Hematopoietic multipotent progenitor cell treated with erythropoietin and hydrocortisone succinate and interleukin-3 and kit ligand, for 8 days (in vitro differentiated cells): ENCODE measurements around the gene TUBGCP3.

Source experiments
- DNase-seq: peaks from one replicate; pipeline ENCODE4 v3.0.0-alpha.2; 2015

Gene TUBGCP3

GRCh38 chr13:112474869-112475268 is 113.1 kb downstream of the TUBGCP3 start:
- no peak for DNase-seq

GRCh38 chr13:112473818-112474217 is 114.1 kb downstream of the TUBGCP3 start:
- DNase-seq: no peak

- no peak for DNase-seq
These were observed 118.7 kb downstream of the TUBGCP3 start for GRCh38 chr13:112469071-112469745.

GRCh38 chr13:112468069-112468468 is 119.9 kb downstream of the TUBGCP3 start:
- no peak for DNase-seq

- no peak for DNase-seq
These were observed 120.7 kb downstream of the TUBGCP3 start for GRCh38 chr13:112467236-112467635.

GRCh38 chr13:112466132-112467058 is 121.6 kb downstream of the TUBGCP3 start:
- no peak for DNase-seq

- no peak for DNase-seq
These were observed 122.5 kb downstream of the TUBGCP3 start for GRCh38 chr13:112465251-112466131.

- DNase-seq: no peak
These were observed 123.2 kb downstream of the TUBGCP3 start for GRCh38 chr13:112464720-112465119.

GRCh38 chr13:112462408-112462807 is 125.5 kb downstream of the TUBGCP3 start:
- no peak for DNase-seq

GRCh38 chr13:112457485-112457884 is 130.5 kb downstream of the TUBGCP3 start:
- no peak for DNase-seq

GRCh38 chr13:112457081-112457480 is 130.9 kb downstream of the TUBGCP3 start:
- DNase-seq: no peak

- DNase-seq: no peak
These were observed 131.6 kb downstream of the TUBGCP3 start for GRCh38 chr13:112456138-112457056.

- DNase-seq: no peak
These were observed 132.4 kb downstream of the TUBGCP3 start for GRCh38 chr13:112455476-112456059.

GRCh38 chr13:112454648-112455334 is 133.2 kb downstream of the TUBGCP3 start:
- DNase-seq: no peak

- DNase-seq: no peak
These were observed 133.9 kb downstream of the TUBGCP3 start for GRCh38 chr13:112453874-112454647.

- no peak for DNase-seq
These were observed 134.6 kb downstream of the TUBGCP3 start for GRCh38 chr13:112453207-112453829.

- DNase-seq: no peak
These were observed 135.4 kb downstream of the TUBGCP3 start for GRCh38 chr13:112452380-112453206.

- DNase-seq: no peak
These were observed 136.2 kb downstream of the TUBGCP3 start for GRCh38 chr13:112451512-112452379.
